ENCODE data around the gene SERPINA4.

DNA sequence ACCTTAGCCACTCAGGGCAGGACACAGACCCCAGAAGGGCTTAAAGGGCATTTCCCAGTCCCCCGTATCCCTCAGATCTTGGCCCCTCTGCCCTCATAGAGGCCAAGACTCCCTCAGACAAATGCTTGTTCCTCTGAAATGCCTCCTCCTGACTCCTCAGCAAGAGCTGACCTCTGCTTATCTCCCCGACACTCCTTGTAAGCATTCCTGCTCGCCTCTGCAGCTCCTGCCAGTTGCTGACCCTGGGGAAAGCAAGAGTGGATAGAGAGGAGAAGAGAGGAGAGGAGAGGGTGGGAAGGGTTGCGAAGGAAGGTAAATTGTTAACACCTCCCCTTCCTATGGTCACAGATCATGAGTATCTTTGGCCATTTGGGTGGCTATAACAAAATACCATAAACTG, 27.1 kb downstream of the SERPINA4 start:
- TF ChIP-seq POLR2AphosphoS5 (IDR thresholded peaks at IDR 0.05) (no peak), POLR2A (IDR thresholded peaks at IDR 0.05) (no peak), EP300 (IDR thresholded peaks at IDR 0.05) (no peak)
- TF ChIP-seq, protein P1, sequence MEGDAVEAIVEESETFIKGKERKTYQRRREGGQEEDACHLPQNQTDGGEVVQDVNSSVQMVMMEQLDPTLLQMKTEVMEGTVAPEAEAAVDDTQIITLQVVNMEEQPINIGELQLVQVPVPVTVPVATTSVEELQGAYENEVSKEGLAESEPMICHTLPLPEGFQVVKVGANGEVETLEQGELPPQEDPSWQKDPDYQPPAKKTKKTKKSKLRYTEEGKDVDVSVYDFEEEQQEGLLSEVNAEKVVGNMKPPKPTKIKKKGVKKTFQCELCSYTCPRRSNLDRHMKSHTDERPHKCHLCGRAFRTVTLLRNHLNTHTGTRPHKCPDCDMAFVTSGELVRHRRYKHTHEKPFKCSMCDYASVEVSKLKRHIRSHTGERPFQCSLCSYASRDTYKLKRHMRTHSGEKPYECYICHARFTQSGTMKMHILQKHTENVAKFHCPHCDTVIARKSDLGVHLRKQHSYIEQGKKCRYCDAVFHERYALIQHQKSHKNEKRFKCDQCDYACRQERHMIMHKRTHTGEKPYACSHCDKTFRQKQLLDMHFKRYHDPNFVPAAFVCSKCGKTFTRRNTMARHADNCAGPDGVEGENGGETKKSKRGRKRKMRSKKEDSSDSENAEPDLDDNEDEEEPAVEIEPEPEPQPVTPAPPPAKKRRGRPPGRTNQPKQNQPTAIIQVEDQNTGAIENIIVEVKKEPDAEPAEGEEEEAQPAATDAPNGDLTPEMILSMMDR (IDR thresholded peaks at IDR 0.05): no peak

Measured in suprapubic skin (tissue), 4 donors.